GM12873 (cell line): ENCODE measurements around the gene C3orf85.

Experiments used
- CTCF ChIP-seq: IDR thresholded peaks from 2 replicates; pipeline ENCODE4 v1.5.1; 2012; ENCODE audit warnings: low read depth, mild to moderate bottlenecking, moderate library complexity, low read length, control low read depth; ENCODE audit not compliant: insufficient read depth; ENCODE audit errors: missing control alignments

The C3orf85 gene

GRCh38 chr3:109112946-109113760 lies 23.4 kb upstream of the C3orf85 start:
- TF ChIP-seq CTCF, result no peak

- no peak for TF ChIP-seq CTCF
These were observed 21.8 kb upstream of the C3orf85 start for GRCh38 chr3:109114746-109115145.

GRCh38 chr3:109115451-109115850 lies 21.1 kb upstream of the C3orf85 start:
- no peak for TF ChIP-seq CTCF

- no peak for TF ChIP-seq CTCF
These were observed 20.5 kb upstream of the C3orf85 start for GRCh38 chr3:109116031-109116430.

- TF ChIP-seq CTCF, result no peak
These were observed 18.6 kb upstream of the C3orf85 start, which contains the start of gene MORC1 for GRCh38 chr3:109117939-109118338. MORC1 (minus strand) TSS chr3:109118134; CDS start chr3:109118059, 75 bp downstream.

GRCh38 chr3:109118584-109118983 lies 17.9 kb upstream of the C3orf85 start:
- no peak for TF ChIP-seq CTCF

GRCh38 chr3:109122690-109123089 lies 13.8 kb upstream of the C3orf85 start:
- no peak for TF ChIP-seq CTCF
